ENCODE results near the gene DDA1. TPM values are rescaled to one million over a fixed set of nuclear protein-coding genes. Genes with fewer than 3 reads are reported as not detected.

The DDA1 gene
- total RNA-seq, 1 donor from 2014 or later: 41.4 TPM

DNA sequence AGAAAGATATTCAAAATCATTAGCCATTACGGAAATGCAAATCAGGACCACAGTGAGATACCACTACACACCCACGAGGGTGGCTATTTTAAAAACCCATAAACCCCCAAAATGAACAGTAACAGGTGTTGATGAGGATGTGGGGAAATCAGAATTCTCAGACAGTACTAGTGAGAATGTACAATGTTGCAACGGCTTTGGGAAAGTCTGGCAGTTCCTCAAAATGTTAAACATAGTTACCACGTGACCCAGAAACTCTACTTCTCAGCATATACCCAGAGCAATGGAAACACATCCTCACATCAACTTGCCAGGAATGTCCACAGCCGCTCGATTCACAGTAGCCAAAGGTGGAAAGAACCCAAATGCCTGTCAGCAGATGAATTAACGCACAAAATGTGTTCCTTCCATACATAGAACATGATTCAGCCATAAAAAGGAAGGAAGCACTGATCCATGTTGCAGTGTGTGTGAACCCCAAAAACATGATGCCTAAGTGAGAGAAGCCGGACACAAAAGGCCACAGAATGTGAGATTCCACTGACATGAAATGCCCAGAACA is 60.7 kb downstream of the DDA1 start:
- no peaks in the 10 kb centered on the region for H3K36me3 Mint-ChIP-seq (ENCODE audit: insufficient read depth)
- no peak for DNase-seq (ENCODE audit: low spot score, unreplicated experiment)
- TF ChIP-seq CTCF (IDR thresholded peaks at IDR 0.05; ENCODE audit: unreplicated experiment): no peak
- no peaks in the 10 kb centered on the region for H3K4me1 Mint-ChIP-seq (ENCODE audit: low read depth)
- no peak overlapping the region for H3K4me3 Mint-ChIP-seq (ENCODE audit: low read depth)
- no peaks in the 10 kb centered on the region for H3K9me3 Mint-ChIP-seq (ENCODE audit: low read depth)
- no peaks in the 10 kb centered on the region for H3K27me3 Mint-ChIP-seq
- peak overlapping the region; percentile 25 for H3K27ac Mint-ChIP-seq

Other genes with a start within 250 kb of the DDA1 start
- 17.7 and 21.7 TPM in 2 replicates for gene HAUS8, start 234.1 kb upstream of the DDA1 start, total RNA-seq
- 78.5 and 79.7 TPM in 2 replicates for gene MYO9B, start 233.8 kb upstream of the DDA1 start, total RNA-seq
- gene USE1, start 94.2 kb upstream of the DDA1 start, total RNA-seq: 23.6 and 27.2 TPM in 2 replicates
- 20.1 and 21.8 TPM in 2 replicates for gene OCEL1, start 83.3 kb upstream of the DDA1 start, total RNA-seq
- gene NR2F6, start 63.6 kb upstream of the DDA1 start, total RNA-seq: 134 and 150 TPM in 2 replicates
- gene USHBP1, start 44.8 kb upstream of the DDA1 start, total RNA-seq: 0.38 and 0.51 TPM in 2 replicates
- 93.4 and 113 TPM in 2 replicates for gene BABAM1, start 42.1 kb upstream of the DDA1 start, total RNA-seq
- gene ANKLE1, start 27.7 kb upstream of the DDA1 start, total RNA-seq: 6.4 and 8.1 TPM in 2 replicates
- gene ABHD8, start 6.1 kb upstream of the DDA1 start, total RNA-seq: 16.2 and 16.9 TPM in 2 replicates
- 54.0 and 54.4 TPM in 2 replicates for gene MRPL34, start 3.7 kb upstream of the DDA1 start, total RNA-seq
- gene ANO8, start 25.3 kb downstream of the DDA1 start, total RNA-seq: 45.2 and 45.3 TPM in 2 replicates
- gene GTPBP3, start 28.0 kb downstream of the DDA1 start, total RNA-seq: 44.5 and 46.9 TPM in 2 replicates
- gene PLVAP, start 67.8 kb downstream of the DDA1 start, total RNA-seq: 0.12 and 0.42 TPM in 2 replicates
- gene CCDC194, start 84.6 kb downstream of the DDA1 start, total RNA-seq: not detected in 2 replicates
- gene BST2, start 96.1 kb downstream of the DDA1 start, total RNA-seq: 0.60 and 0.67 TPM in 2 replicates
- 50.7 and 56.6 TPM in 2 replicates for gene MVB12A, start 110.5 kb downstream of the DDA1 start, total RNA-seq
- gene TMEM221, start 139.1 kb downstream of the DDA1 start, total RNA-seq: 3.6 and 4.5 TPM in 2 replicates
- not detected in 2 replicates for gene NXNL1, start 151.4 kb downstream of the DDA1 start, total RNA-seq
- gene SLC27A1, start 161.0 kb downstream of the DDA1 start, total RNA-seq: 16.7 and 19.8 TPM in 2 replicates
- 102 and 107 TPM in 2 replicates for gene PGLS, start 202.1 kb downstream of the DDA1 start, total RNA-seq
- gene COLGALT1, start 246.1 kb downstream of the DDA1 start, total RNA-seq: 53.6 and 54.3 TPM in 2 replicates